Stimulated activated CD4-positive, alpha-beta T cell treated with anti-CD3 and anti-CD28 coated beads, TNF-alpha, amount 100 ng/mL, for 48 hours (primary cell): ENCODE results near the gene SH3PXD2A.

Experiments used
- DNase-seq, 3 donors: peaks; one replicate each; pipeline ENCODE4 v3.0.0-alpha.2; 2020; ENCODE audit warnings: low read depth in 3 of 3

SH3PXD2A gene

DNA sequence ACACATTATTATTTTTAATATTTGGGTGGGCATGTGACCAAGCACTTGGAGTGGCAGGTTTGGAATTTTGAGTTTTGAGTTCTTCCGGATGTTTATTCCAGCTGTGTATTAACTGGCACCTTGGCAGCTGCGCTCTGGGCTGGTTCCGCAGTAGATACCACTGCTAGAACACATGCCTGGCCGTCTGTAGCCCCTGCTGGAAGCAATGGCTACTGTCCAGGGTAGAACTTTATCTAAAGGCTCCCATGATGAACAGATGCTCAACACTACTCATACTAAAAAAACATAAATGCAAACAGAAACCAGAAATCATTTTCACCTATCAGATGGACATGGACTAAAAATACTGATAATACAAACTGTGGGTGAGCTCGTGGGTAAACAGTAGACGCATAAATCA is 19.4 kb upstream of the SH3PXD2A start:
- no peak for DNase-seq

DNA sequence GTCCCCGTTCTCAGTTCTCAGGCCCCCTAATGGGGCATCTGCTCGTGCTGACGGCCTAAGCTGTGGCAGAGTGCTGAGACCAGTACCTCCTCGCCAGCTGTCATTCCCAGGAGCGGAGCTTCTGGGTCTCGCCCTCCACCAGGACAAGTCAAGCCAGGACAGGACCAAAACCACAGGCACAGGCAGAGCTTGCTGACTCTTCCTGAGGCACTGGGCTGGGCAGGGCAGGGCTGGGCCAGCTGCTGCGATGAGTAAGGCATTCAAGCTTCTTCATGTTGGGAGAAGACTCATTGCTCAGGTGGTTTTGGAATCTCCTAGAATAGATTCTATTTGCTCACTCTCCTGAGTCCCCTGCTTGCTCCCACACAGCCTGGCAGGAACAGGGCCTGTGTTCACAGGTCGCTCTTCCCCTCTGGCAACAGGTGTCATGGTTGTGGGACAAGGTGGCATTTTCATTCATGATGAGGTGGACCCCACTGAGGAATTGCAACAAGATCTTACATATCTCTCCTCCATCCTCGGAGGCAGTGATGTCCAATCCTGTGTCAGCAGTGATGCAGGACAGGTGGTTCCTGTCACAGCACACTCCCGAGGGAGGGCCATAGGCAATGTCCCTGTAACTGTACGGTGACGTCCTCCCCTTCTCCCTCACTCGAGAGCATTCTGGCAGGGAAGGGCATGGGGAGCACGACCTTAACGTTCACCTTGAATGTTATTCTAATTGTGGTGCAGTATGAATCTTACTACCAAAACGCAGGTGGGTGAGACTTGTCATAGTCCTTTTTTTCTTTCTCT is 17.0 kb upstream of the SH3PXD2A start:
- no peak for DNase-seq

- DNase-seq, result no peak
Measured at GRCh38 chr10:103871006-103871405, 15.6 kb upstream of the SH3PXD2A start.

GRCh38 chr10:103870516-103870915 is 15.1 kb upstream of the SH3PXD2A start:
- no peak for DNase-seq

DNA sequence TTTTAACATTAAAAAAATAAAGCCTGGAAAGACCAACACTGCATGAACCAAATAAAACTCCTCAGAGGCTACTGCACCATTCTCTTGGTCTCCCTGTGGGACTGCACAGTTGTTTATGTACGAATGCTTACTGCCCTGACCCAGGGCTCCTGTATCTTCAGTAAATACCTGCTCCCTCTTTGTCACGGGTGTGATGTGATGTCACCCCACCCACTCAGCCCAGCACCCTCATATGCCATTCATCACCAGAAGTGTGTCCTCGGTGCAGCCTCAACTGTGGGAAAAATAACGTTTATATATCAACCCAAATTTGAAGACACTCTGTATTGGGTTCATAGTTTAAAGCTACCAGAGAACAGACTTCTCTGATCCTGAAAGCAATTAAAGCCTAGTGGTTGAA is 14.0 kb upstream of the SH3PXD2A start:
- DNase-seq, result no peak

GRCh38 chr10:103868200-103868599 is 12.8 kb upstream of the SH3PXD2A start:
- DNase-seq, result no peak

GRCh38 chr10:103861505-103861904 is 6.1 kb upstream of the SH3PXD2A start:
- DNase-seq, result no peak

DNA sequence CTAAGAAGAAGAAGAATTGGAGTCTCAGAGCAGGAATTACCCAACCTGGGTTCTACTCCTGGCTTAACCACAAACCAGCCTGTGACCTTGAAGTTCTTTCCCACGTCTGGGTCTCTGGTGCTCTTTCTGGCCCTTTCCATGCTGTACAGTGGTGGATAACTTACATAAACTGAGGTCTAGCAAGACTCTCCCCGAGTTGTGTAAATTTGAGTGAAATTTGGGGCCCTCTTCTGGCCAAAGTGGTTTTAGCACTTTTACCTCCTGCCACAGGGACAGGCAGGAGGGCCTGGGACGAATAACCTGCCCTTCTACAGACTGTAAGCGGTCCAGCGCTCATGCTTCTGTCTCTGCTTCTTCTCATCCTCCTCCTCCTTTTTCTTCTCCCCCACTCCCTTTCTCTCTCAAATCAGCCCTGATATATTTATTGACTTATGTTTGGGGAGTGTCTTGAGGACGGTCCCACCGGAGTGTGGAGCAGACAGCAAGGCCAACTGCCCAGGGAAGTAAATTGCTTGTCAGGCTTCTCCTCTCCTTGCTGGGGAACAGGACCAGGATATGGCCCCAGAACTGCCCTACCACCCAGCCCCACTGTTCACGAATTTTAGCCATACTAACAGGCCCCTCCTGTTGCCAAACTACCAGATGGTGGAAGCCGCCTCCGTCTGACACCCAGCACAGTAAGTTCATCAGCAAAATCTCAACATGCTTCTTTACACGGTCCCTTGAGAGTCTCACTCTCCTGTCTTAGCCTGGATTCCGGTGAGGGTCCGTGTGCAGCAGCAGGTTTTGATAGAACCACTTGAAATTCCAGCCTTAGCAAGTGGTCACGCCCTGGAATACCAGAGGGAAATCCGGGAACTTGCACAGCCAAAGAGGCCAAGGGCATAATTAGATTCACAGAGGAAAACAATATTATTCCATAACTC is 4.0 kb upstream of the SH3PXD2A start:
- DNase-seq, result peak in 2 of 3 donors; percentile 17 to 32

DNA sequence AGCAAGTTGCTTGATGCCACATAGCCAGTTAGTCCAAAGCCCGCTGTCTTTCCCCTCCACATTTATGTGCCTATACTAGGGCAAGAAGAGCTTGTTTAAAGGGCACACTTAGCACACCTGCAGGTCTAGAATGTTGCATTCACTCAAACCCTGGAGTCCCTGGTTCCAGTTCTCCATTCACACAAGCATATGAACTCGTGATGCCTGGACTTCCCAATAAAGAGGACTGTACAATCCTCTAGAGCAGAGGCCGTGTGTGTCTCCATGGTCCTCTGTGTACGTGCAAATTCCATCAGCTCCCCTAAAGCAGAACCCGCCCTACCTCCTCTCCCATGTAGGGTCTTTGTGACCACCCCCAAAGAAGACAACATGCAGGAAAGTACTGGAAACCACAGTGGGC is 3.0 kb upstream of the SH3PXD2A start:
- no peak for DNase-seq

DNA sequence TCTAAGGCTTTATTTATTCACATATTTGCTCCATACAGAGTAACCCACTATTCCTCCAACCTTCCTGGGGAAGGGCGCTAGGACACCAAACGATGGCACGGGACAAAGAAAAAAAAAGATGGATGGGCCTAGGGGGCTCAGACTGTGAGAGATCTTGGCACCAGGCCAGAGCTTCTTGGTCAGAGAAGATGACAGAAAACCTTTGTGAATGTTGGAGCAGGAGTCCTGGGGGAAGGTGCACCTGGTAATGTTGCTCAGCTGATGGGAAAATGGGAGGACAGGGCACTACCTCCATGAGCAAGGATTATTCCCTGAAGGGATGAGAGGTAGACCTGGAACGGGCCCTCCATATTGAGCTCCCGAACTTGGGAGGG is 1.4 kb upstream of the SH3PXD2A start:
- DNase-seq, result no peak

- no peak for DNase-seq
Measured at GRCh38 chr10:103855852-103856796, 748 bp upstream of the SH3PXD2A start.

DNA sequence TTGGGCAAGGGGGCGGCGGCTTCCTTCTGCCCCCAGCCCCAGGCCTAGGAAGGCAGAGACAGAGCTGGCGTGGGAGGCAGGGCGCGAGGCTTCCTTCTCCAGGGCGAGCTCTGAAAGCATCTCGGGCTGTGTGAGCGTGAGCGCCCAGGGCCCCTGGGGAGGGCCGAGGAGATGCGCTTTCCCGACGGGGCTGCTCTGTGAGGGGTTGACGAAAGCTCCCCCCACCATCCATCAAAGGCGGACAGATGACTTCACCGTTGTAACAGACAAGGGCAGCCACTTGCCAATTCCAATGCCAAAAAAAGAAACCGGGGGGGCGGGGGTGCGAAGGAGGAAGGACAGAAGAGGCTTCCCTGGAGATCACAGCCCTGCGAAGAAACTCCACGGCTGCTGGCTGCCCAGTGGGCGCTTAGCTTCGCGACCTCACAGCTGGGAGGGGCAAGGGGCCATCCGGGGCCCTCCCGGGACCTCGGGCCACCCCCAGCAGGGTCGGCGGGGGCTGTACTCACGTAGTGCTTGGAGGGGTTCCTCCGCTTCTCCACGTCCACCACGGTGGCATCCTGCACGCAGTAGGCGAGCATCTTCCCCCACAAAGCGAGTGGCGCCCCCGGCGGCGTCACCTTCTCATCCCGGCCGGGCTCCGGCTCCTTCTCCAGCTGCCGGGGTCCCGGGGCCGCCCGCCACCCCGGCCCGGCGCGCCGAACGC is 537 bp downstream of the SH3PXD2A start:
- DNase-seq, result peak in 1 of 3 donors; percentile 20

DNA sequence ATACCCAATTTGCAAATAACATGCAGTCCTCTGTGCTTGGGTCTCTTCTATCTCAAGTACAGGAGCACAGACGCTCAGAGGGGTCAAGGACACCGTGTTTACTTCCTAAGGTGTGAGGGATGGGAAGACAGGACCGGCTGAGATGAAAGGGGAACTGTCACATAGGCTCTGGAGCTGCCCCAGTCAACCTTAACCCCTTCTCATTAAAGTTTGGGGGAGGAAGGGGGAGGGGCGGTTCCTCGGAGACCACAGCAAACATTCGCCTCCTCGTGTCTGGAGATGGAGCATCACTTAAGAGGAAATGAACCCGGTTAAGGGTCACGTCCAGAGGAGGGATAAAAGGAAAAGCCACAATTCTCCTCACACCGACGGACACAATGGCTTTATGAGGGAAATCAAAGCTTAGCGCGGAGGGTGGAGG is 1.1 kb downstream of the SH3PXD2A start:
- DNase-seq, result no peak

DNA sequence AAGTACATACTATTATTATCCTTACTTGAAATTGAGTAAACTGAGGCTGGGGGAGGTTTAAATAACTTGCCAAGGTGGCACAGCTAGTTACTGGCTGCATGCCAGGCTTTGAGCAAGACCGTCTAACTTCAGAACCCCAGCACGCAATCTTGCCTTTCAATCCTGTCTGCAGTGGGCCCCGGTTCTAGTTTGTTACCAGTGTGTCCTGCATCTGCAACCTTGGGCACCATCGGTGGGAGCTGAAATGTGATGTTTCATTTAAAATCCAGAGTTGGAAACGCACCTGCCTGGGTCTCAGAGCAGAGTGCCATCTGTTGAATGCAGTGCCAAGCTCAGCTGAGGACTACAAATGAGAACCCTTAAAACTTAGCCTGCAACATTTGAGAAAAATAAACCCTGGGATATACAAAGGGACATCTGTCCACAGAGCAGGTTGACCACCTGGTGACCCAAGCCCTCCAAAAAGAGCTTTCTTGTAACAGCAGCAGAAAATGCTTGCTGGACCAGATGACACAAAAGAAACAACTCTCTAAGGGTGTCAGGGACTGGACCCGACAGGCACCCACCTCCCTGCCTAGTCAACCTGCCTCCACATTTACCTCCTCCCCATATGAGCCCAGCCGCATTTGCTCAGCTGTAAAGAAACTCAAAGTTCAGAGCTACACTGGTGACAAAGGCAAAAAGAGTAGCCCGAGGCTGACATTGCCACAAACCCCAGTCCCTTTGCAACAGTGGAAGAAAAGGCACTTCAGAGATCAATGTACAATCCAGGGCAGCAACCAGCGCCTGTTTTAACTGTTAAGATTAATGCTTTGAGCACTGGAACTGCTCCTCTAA is 1.7 kb downstream of the SH3PXD2A start:
- DNase-seq, result no peak

DNA sequence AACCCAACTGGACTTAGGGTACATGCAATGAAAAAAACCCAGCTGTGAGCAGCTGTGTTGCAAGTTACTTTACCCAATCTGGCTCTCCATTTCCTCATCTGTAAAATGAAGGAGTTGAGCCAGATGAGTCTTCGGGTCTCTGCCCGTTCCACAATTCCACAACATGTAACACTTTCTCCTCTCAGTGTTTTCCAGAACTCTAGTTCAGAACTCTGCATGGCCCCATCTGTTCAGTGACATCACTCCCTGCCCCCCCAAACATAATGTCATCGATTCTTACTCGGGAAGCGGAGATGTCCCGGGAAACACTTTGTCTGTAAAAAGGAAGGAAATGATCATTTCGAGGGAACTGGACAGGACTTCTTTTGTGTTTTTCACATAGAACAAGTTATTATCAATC is 2.5 kb downstream of the SH3PXD2A start:
- DNase-seq, result no peak

GRCh38 chr10:103852189-103852711 is 3.1 kb downstream of the SH3PXD2A start:
- no peak for DNase-seq

DNA sequence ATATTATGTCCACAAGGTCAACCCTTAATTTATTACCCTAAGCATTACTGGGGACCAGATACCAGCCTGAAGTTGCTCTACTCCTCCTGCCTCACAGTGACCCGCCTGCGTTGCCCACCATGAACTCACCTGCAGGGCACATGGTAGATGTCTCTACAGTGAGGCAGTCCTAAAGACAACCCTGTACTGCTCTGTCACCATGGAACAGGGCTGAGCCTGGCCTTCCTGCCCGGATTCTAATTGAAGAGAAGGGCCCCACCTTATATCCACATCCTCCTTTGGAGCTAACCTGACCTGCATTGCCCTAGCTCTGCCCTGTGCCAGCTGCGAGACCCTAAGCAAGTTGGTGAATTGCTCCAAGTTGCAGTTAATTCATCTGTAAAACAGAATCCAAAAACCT is 4.1 kb downstream of the SH3PXD2A start:
- DNase-seq, result no peak

DNA sequence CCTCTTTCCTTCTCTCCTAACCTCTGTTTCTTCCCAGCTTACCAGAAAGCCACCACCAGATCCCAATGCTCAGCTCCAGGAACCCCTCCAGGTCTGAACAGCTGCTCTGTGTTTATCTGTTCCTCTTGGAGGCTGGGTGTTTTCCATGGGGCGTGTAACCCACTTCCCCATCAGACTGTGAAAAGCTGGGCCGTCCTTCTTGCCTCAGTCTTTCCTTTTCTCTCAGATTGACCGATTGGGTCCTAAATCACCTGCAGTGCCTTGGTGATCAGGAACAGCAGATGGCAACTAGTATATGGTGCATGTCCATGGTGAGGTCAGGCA is 4.8 kb downstream of the SH3PXD2A start:
- no peak for DNase-seq

DNA sequence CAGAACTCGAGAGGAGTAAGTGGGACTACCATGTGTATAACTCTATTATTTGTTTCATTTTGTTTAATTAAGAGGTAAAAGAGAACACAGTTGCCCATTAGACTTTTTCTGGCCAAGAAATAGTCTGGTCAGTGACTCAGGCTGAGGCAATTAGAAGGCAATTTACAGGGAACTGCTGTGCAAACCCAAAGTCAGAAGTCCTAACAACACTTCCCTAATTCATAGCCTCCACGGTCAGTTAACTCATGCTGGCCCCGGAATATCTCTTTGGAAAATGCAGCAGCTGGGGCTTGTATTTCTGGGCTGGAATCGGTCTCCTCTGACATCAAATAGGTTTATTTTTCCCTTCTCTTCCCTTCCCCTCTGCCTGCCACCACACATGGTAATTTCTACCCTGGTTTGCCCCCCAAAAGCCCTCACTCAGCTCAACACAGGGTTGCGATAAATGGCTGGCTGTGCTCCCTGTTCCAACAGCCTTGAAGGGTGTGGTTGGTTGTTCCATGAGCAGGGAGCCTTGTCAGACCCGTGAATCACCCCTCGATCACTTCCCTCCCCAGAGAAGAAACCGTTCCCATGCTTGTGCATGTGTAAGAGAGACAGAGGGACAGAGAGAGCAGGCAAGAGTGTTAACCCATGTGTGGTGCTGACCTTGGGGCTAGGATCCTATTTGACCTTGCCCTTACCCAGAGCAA is 5.3 kb downstream of the SH3PXD2A start:
- no peak for DNase-seq
